ENCODE data around the gene PRCD. TPM values are rescaled to one million over a fixed set of nuclear protein-coding genes. Genes with fewer than 3 reads are reported as not detected.

PRCD gene
- polyA plus RNA-seq, 1 donor from 2014 or later = 22.5 TPM

DNA sequence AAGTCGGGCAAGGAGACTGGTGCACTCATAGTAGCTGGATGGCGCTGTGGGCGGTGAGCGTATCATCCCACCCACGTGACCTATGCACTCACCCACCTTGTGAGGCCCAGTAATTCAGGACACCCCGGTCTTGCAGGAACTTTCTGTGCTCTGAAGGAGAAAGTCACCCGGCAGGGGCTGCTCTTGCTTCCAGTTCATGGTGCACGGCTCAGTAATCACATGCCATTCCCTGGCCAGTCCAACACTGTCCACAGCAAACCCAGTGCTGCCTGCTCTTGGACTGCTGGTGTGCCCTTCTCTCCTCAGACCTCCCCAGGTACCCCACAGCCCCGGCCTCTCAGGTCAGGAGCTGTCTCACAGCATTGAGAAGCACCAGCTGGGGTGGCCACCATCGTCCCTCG is 22.2 kb upstream of the PRCD start:
- no peaks in the 10 kb centered on the region for H3F3A ChIP-seq (ENCODE audit: insufficient read depth, low read length, poor library complexity, severe bottlenecking)
- H3K9me3 ChIP-seq (ENCODE audit: low read length) = no peaks in the 10 kb centered on the region
- no peaks in the 10 kb centered on the region for H4K20me1 ChIP-seq (ENCODE audit: insufficient read depth)
- H3K9ac ChIP-seq (ENCODE audit: low read length) = no peak overlapping the region
- no peak overlapping the region for H3K4me2 ChIP-seq (ENCODE audit: low read length)
- H3K9me2 ChIP-seq (ENCODE audit: insufficient read depth, low read length) = no peaks in the 10 kb centered on the region
- no peak for TF ChIP-seq RAD21 (conservative IDR thresholded peaks at IDR 0.05)
- no peak for TF ChIP-seq MXI1 (conservative IDR thresholded peaks at IDR 0.05; ENCODE audit: poor library complexity, severe bottlenecking)
- no peak for TF ChIP-seq POLR2AphosphoS5 (IDR thresholded peaks at IDR 0.05)
- TF ChIP-seq TAF1 (IDR thresholded peaks at IDR 0.05; ENCODE audit: low read depth) = no peak
- no peak overlapping the region for H2AFZ ChIP-seq (ENCODE audit: low read depth, low read length)
- no peaks in the 10 kb centered on the region for H3K27me3 ChIP-seq (ENCODE audit: insufficient read depth, low read depth, low read length)
- H3K79me2 ChIP-seq (replicated peaks; ENCODE audit: insufficient read depth, low read length) = no peaks in the 10 kb centered on the region
- no peak overlapping the region for H3K27ac ChIP-seq (ENCODE audit: low read length)
- H3K36me3 ChIP-seq (ENCODE audit: insufficient read depth, low read length) = no peaks in the 10 kb centered on the region
- H3K4me3 ChIP-seq (ENCODE audit: low read length) = no peak overlapping the region

DNA sequence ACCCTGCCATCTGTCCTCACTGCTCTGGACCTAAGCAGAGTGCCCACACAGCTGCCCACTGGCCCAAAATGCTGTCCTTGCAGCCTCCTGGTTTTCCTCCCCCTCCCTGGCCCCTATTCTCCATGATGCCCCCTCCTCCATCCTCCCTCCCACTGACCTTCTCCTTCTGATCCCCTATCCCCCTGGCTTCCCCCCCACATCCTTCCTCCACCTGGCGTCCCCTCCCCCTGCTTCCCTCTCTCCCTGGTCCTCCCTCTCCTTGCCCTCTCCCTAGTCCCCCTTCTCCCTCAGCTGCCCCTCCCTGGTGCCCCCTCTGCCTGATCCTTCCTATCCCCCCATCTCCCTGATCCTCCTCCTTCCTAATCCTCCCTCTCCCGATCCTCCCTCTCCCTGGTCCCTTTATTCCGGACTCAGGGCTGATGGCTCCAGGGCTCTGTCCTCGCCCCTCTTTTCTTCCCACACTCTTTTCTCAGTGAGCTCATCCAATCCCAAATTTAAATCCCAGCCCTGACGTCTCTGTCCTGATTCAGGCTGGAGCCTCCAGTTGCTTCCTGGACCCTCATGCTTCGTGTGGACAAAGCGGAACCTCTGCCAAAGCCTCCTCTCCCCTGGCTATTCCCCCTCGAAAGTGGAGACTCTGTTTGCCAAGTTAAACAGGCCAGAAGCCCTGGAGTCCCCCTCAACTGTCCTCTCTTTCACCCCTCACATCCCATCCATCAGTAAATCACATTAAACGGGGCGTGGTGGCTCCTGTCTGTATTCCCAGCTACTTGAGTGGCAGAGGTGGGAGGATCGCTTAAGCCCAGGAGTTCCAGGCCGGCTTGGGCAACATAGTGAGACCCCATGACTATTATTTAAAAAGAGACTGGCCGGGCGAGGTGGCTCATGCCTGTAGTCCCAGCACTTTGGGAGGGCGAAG is 20.5 kb upstream of the PRCD start:
- no peak overlapping the region for H3K4me2 ChIP-seq (ENCODE audit: low read length)
- H3K9me3 ChIP-seq (ENCODE audit: low read length) = no peaks in the 10 kb centered on the region
- H3K27ac ChIP-seq (ENCODE audit: low read length) = no peak overlapping the region
- no peak overlapping the region for H2AFZ ChIP-seq (ENCODE audit: low read depth, low read length)
- H3K9ac ChIP-seq (ENCODE audit: low read length) = no peak overlapping the region
- no peaks in the 10 kb centered on the region for H3F3A ChIP-seq (ENCODE audit: insufficient read depth, low read length, poor library complexity, severe bottlenecking)
- H3K79me2 ChIP-seq (replicated peaks; ENCODE audit: insufficient read depth, low read length) = no peaks in the 10 kb centered on the region
- no peak for TF ChIP-seq SMC3 (conservative IDR thresholded peaks at IDR 0.05; ENCODE audit: poor library complexity)
- TF ChIP-seq, protein P1, sequence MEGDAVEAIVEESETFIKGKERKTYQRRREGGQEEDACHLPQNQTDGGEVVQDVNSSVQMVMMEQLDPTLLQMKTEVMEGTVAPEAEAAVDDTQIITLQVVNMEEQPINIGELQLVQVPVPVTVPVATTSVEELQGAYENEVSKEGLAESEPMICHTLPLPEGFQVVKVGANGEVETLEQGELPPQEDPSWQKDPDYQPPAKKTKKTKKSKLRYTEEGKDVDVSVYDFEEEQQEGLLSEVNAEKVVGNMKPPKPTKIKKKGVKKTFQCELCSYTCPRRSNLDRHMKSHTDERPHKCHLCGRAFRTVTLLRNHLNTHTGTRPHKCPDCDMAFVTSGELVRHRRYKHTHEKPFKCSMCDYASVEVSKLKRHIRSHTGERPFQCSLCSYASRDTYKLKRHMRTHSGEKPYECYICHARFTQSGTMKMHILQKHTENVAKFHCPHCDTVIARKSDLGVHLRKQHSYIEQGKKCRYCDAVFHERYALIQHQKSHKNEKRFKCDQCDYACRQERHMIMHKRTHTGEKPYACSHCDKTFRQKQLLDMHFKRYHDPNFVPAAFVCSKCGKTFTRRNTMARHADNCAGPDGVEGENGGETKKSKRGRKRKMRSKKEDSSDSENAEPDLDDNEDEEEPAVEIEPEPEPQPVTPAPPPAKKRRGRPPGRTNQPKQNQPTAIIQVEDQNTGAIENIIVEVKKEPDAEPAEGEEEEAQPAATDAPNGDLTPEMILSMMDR (IDR thresholded peaks at IDR 0.05; ENCODE audit: poor library complexity, severe bottlenecking) = no peak
- no peak for TF ChIP-seq MXI1 (conservative IDR thresholded peaks at IDR 0.05; ENCODE audit: poor library complexity, severe bottlenecking)
- TF ChIP-seq TAF1 (IDR thresholded peaks at IDR 0.05; ENCODE audit: low read depth) = no peak
- TF ChIP-seq EP300 (conservative IDR thresholded peaks at IDR 0.05; ENCODE audit: poor library complexity, severe bottlenecking) = no peak
- no peak for TF ChIP-seq POLR2AphosphoS5 (IDR thresholded peaks at IDR 0.05)
- no peak for TF ChIP-seq RAD21 (conservative IDR thresholded peaks at IDR 0.05)
- TF ChIP-seq EZH2 (IDR thresholded peaks at IDR 0.05; ENCODE audit: borderline replicate concordance, insufficient read depth, low read length, poor library complexity, severe bottlenecking) = no peak
- TF ChIP-seq, protein P2, sequence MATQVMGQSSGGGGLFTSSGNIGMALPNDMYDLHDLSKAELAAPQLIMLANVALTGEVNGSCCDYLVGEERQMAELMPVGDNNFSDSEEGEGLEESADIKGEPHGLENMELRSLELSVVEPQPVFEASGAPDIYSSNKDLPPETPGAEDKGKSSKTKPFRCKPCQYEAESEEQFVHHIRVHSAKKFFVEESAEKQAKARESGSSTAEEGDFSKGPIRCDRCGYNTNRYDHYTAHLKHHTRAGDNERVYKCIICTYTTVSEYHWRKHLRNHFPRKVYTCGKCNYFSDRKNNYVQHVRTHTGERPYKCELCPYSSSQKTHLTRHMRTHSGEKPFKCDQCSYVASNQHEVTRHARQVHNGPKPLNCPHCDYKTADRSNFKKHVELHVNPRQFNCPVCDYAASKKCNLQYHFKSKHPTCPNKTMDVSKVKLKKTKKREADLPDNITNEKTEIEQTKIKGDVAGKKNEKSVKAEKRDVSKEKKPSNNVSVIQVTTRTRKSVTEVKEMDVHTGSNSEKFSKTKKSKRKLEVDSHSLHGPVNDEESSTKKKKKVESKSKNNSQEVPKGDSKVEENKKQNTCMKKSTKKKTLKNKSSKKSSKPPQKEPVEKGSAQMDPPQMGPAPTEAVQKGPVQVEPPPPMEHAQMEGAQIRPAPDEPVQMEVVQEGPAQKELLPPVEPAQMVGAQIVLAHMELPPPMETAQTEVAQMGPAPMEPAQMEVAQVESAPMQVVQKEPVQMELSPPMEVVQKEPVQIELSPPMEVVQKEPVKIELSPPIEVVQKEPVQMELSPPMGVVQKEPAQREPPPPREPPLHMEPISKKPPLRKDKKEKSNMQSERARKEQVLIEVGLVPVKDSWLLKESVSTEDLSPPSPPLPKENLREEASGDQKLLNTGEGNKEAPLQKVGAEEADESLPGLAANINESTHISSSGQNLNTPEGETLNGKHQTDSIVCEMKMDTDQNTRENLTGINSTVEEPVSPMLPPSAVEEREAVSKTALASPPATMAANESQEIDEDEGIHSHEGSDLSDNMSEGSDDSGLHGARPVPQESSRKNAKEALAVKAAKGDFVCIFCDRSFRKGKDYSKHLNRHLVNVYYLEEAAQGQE (IDR thresholded peaks at IDR 0.05; ENCODE audit: borderline replicate concordance) = no peak
- no peaks in the 10 kb centered on the region for H3K36me3 ChIP-seq (ENCODE audit: insufficient read depth, low read length)
- no peaks in the 10 kb centered on the region for H4K20me1 ChIP-seq (ENCODE audit: insufficient read depth)
- H3K27me3 ChIP-seq (ENCODE audit: insufficient read depth, low read depth, low read length) = no peaks in the 10 kb centered on the region
- no peak overlapping the region for H3K4me3 ChIP-seq (ENCODE audit: low read length)
- no peaks in the 10 kb centered on the region for H3K9me2 ChIP-seq (ENCODE audit: insufficient read depth, low read length)
